Activated T-cell treated with anti-CD3 and anti-CD28 coated beads, Interleukin-2, amount 50 U/mL, for 24 hours (primary cell): ENCODE measurements around the gene TACR2.

Experiments used
- DNase-seq: peaks from one replicate; pipeline ENCODE4 v3.0.0-alpha.2; 2020
- H3K27ac Mint-ChIP-seq: 2 replicates; pipeline ENCODE4 v1.8.0; 2020; ENCODE audit warnings: mild to moderate bottlenecking, mixed read lengths
- H3K27me3 Mint-ChIP-seq: 2 replicates; pipeline ENCODE4 v1.8.0; 2020; ENCODE audit warnings: mixed read lengths
- H3K36me3 Mint-ChIP-seq: 2 replicates; pipeline ENCODE4 v1.8.0; 2020; ENCODE audit warnings: low read depth, mixed read lengths
- H3K4me1 Mint-ChIP-seq: 2 replicates; pipeline ENCODE4 v1.8.0; 2020; ENCODE audit warnings: low read depth, mixed read lengths
- H3K4me3 Mint-ChIP-seq: 2 replicates; pipeline ENCODE4 v1.8.0; 2020; ENCODE audit warnings: mild to moderate bottlenecking, moderate library complexity, mixed read lengths
- H3K9me3 Mint-ChIP-seq: 2 replicates; pipeline ENCODE4 v1.8.0; 2020; ENCODE audit warnings: mixed read lengths

TACR2 gene

DNA sequence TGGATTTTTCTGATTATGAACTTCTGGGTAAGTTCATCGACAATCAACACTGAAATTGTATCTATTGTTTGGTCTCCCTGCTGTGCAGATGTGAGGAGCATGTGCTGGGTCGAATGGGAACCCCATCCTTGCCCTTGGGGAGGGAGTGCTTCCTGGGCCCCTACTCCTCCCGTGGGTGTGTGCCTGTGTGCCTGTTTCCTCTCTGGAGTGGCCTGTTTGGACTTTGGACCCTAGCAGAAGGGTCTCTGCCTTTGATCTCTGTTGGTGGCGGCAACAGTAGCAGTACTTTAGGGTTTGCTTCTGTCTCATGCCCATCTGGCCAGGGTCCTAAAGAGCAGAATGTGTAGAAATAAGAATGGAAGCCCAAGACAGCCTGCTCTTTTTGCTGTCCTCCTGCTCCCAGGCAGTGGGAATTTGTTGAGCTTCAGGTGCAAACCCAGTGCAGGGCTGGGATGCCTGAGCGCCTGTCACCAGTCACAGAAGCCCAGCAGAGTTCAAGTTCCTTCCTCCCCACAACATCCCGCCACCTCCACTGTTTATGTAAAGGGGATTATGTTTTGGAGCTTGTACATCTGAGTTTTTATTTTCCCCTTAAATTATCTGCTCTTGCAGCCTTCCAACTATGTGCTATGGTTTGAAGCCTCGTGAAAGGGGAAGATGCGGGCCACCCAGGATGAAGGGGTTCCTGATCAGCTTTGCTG, 1.5 kb upstream of the TACR2 start:
- no peaks in the 10 kb centered on the region for H3K27me3 Mint-ChIP-seq
- H3K27ac Mint-ChIP-seq, result no peak overlapping the region
- no peak for DNase-seq
- peaks cover 7% of the 10 kb centered on the region for H3K4me1 Mint-ChIP-seq
- H3K9me3 Mint-ChIP-seq, result no peaks in the 10 kb centered on the region
- no peaks in the 10 kb centered on the region for H3K36me3 Mint-ChIP-seq
- H3K4me3 Mint-ChIP-seq, result no peak overlapping the region

- H3K9me3 Mint-ChIP-seq, result no peaks in the 10 kb centered on the region
- H3K36me3 Mint-ChIP-seq, result no peaks in the 10 kb centered on the region
- no peak overlapping the region for H3K27ac Mint-ChIP-seq
- peaks cover 5% of the 10 kb centered on the region for H3K4me1 Mint-ChIP-seq
- no peak overlapping the region for H3K4me3 Mint-ChIP-seq
- H3K27me3 Mint-ChIP-seq, result no peaks in the 10 kb centered on the region
- DNase-seq, result no peak
Observed at GRCh38 chr10:69417542-69417941, 824 bp upstream of the TACR2 start.

- Mint-ChIP-seq H3K36me3 (no peaks in the 10 kb centered on the region), H3K27me3 (no peaks in the 10 kb centered on the region), H3K4me1 (no peaks in the 10 kb centered on the region), H3K9me3 (no peaks in the 10 kb centered on the region), H3K27ac (no peak overlapping the region), H3K4me3 (no peak overlapping the region)
- DNase-seq, result no peak
Observed at GRCh38 chr10:69415951-69416350, 767 bp downstream of the TACR2 start.

GRCh38 chr10:69415049-69415448, 1.7 kb downstream of the TACR2 start:
- H3K27ac Mint-ChIP-seq, result no peak overlapping the region
- H3K27me3 Mint-ChIP-seq, result no peaks in the 10 kb centered on the region
- H3K9me3 Mint-ChIP-seq, result no peaks in the 10 kb centered on the region
- no peak overlapping the region for H3K4me3 Mint-ChIP-seq
- no peak for DNase-seq
- H3K36me3 Mint-ChIP-seq, result no peaks in the 10 kb centered on the region
- no peaks in the 10 kb centered on the region for H3K4me1 Mint-ChIP-seq

DNA sequence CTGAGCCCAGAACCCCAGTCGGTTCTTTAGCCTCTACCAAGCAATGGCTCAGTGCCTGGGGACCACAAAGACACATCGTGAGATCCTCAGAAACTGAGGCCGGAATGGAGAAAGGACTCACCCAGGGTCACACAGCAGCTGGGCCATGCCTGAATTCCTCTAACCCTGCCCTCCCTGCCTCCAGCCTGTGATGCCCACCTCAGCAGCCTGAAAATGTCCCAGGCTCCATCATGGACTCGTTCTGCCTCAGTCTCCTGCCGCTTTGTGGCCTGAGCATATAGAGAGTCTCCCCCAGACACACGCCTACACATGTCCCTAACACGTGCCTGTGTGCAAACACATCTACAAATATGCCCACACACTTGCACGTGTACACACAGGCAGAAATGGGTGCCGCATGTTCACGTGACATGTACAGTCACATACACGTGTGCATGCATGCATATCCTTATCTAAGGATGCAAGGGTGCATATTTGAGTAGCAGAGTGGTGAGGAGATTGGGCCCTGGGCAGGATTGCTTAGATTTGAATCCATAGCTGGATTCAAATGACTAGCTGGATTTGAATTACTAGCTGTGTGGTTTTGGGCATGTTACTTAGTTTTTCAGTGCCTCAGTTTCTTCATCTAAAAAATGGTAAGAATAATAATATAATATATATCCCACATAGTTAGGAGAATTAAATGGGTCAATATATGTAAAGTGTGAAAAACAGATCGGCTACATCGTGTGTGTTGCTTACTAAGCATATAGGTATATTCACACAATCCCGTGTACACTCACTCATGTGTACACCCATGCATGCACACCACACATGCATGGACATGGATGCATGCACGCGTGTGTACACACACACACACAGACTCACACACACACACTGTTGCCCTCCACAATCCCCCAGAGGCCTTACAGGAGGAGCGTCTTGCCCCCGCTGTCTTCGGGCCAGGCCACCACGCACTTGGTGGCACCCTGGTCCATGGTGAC, 2.4 kb downstream of the TACR2 start:
- H3K4me3 Mint-ChIP-seq, result no peak overlapping the region
- no peaks in the 10 kb centered on the region for H3K9me3 Mint-ChIP-seq
- H3K4me1 Mint-ChIP-seq, result peaks cover 4% of the 10 kb centered on the region
- no peaks in the 10 kb centered on the region for H3K27me3 Mint-ChIP-seq
- H3K36me3 Mint-ChIP-seq, result no peaks in the 10 kb centered on the region
- H3K27ac Mint-ChIP-seq, result no peak overlapping the region
- no peak for DNase-seq

DNA sequence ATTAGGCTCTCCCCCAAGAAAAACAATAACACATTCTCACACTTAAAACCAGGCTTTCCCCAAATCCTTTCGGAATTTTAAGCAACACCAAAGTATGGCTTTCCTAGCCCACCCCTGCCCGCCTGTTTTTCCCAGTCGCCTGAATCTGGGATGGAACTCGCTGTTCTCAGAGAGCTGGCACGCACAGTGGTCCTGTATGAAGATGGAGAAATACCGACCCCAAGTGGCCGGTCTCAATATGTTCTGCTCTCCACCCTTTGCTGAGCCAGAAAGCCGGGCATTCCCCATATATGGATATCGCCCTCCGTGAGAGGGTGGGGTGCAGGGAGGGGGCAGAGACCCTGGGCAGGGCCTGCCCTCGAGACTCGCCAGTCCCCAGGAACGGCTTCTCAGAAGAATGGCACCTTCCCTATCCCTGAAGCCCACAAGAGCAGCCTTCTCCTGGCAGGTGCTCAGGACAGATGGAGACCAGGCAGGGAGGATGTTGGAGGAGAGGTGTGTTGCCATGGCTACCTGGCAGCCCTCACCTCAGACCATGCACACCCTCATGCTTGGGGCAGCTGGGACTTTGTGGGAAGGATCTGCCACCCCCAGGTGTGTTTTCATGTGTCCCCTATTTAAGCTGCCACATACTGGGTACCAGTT, 3.4 kb downstream of the TACR2 start:
- Mint-ChIP-seq H3K36me3 (no peaks in the 10 kb centered on the region), H3K4me1 (peaks cover 10% of the 10 kb centered on the region), H3K9me3 (no peaks in the 10 kb centered on the region), H3K27me3 (no peaks in the 10 kb centered on the region), H3K27ac (no peak overlapping the region), H3K4me3 (no peak overlapping the region)
- peak; percentile 49 for DNase-seq

DNA sequence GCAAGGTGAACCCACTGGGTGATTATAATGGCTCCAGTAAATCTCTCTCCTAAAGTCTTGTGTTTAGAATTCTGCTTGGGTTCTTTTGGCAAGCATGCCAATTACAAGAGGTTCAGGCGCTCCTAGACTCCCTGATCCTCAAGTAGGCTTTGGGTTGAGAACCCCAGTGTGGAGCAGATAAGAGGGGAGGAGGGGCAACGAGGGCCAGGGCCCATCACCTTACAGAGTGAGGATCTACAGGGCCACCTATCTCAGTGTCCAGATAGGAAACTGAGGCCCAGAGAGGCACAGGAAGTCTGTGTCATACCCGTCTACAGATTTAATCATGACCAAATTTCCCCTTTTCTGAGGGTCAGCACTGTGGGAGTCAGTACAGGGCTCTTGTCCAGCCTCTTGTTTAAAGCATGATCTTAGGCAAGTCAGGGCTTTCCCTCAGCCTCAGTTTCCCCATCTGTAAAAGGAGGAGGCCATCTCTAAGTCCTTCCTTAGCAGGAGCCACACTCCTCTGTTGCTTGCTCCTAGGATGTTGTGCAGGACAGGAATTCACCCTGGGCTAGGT, 4.4 kb downstream of the TACR2 start:
- DNase-seq, result no peak
- no peaks in the 10 kb centered on the region for H3K27me3 Mint-ChIP-seq
- H3K9me3 Mint-ChIP-seq, result no peaks in the 10 kb centered on the region
- peaks cover 18% of the 10 kb centered on the region for H3K4me1 Mint-ChIP-seq
- H3K4me3 Mint-ChIP-seq, result no peak overlapping the region
- H3K27ac Mint-ChIP-seq, result no peak overlapping the region
- no peaks in the 10 kb centered on the region for H3K36me3 Mint-ChIP-seq

- H3K4me3 Mint-ChIP-seq, result no peak overlapping the region
- no peak overlapping the region for H3K27ac Mint-ChIP-seq
- no peaks in the 10 kb centered on the region for H3K27me3 Mint-ChIP-seq
- no peaks in the 10 kb centered on the region for H3K36me3 Mint-ChIP-seq
- DNase-seq, result no peak
- H3K4me1 Mint-ChIP-seq, result peaks cover 18% of the 10 kb centered on the region
- H3K9me3 Mint-ChIP-seq, result no peaks in the 10 kb centered on the region
Observed at GRCh38 chr10:69411476-69411875, 5.2 kb downstream of the TACR2 start.

DNA sequence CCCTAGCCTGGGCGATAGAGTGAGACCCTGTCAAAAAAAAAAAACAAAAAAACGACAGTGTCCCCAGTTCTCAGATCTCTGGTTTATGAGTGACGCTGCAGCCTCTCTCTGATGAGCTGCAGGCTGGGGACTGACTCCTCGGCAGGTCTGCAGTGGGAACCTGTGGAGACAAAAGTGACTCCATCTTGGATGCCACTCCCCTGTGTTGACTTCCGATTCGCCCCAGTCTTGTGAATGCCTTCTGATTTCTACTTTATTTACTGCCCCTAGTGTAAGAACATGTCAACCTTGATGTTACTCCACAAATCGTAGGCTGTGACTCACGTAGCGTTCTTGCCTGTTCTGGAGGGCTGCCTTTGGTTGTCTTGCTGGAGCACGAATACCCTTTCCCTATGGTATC, 6.2 kb downstream of the TACR2 start:
- no peak overlapping the region for H3K27ac Mint-ChIP-seq
- H3K4me1 Mint-ChIP-seq, result peaks cover 22% of the 10 kb centered on the region
- H3K27me3 Mint-ChIP-seq, result no peaks in the 10 kb centered on the region
- no peak overlapping the region for H3K4me3 Mint-ChIP-seq
- peaks cover under 1% of the 10 kb centered on the region for H3K36me3 Mint-ChIP-seq
- H3K9me3 Mint-ChIP-seq, result no peaks in the 10 kb centered on the region
- no peak for DNase-seq

DNA sequence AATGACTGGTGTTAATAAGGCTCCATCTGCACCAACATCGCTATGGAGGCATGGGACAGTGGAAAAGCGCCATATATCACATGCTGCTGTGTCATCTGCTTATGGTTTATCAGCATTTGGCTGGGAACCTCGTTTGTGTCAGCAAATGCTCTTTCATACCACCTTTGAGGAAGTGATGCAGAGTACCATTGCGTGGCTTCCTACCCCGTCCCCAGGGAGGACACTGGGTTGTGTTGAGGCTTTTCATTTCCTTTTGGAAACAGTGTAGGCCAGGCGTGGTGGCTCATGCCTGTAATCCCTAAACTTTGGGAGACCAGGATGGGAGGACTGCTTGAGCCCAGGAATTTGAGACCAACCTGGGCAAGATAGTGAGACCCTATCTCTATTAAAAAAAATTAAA, 6.8 kb downstream of the TACR2 start:
- Mint-ChIP-seq H3K27me3 (no peaks in the 10 kb centered on the region), H3K9me3 (no peaks in the 10 kb centered on the region), H3K4me3 (no peak overlapping the region), H3K4me1 (peaks cover 22% of the 10 kb centered on the region), H3K27ac (no peak overlapping the region), H3K36me3 (peaks cover 4% of the 10 kb centered on the region)
- no peak for DNase-seq

DNA sequence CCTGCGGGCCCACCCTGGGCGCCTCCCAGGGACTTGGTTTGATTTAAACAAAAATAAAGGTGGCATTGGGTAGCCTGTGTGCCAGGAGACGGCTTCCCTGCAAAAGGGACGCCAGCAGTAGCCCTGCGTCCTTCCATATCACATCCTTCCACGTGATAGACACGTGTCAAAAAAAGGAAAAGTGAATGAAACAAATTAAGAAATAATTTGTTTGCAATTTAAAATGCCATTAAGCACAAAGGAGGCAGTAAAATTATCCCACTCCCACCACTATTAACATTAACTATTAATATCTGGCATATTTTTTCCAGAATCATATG, 7.6 kb downstream of the TACR2 start:
- DNase-seq, result no peak
- H3K36me3 Mint-ChIP-seq, result peaks cover 12% of the 10 kb centered on the region
- H3K9me3 Mint-ChIP-seq, result no peaks in the 10 kb centered on the region
- H3K4me3 Mint-ChIP-seq, result no peak overlapping the region
- H3K4me1 Mint-ChIP-seq, result peaks cover 22% of the 10 kb centered on the region
- H3K27me3 Mint-ChIP-seq, result no peaks in the 10 kb centered on the region
- H3K27ac Mint-ChIP-seq, result no peak overlapping the region

- no peaks in the 10 kb centered on the region for H3K9me3 Mint-ChIP-seq
Observed at GRCh38 chr10:69408318-69409175, 8.2 kb downstream of the TACR2 start.

DNA sequence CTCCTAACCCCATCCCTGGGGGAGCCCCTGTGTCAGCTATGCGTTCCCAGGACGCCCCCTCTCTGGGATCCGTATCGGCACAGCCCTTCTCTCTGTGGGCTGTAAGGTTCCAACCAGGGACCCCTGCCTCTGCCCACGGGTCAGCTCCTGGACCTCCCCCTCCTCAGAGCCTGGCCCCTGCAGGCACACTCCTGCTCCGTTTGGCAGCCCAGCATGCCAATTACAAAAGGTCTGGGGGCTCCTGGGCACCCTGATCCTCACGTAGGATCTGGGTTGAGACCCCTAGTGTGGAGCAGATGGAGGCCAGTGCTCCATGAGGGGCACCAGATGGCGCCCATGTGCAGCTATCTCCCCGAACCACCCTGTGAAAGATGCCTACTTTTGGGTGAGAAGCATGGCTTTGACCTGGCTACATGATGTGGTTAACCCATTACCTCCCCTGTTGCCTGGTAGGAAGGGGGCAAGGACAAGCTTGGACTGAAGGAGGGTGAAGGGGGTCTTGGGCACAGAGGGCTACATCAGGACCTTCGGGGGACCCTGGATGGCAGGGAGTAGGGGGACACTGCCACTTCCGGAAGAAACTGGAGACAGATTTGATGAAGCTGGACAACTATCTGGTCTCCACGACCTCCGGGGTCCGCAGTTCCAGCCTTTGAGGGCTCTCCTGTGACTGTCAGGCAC, 9.0 kb downstream of the TACR2 start:
- H3K27ac Mint-ChIP-seq, result peak overlapping the region; percentile 82
- H3K36me3 Mint-ChIP-seq, result peaks cover 26% of the 10 kb centered on the region
- H3K9me3 Mint-ChIP-seq, result no peaks in the 10 kb centered on the region
- no peak overlapping the region for H3K4me3 Mint-ChIP-seq
- H3K27me3 Mint-ChIP-seq, result no peaks in the 10 kb centered on the region
- peaks cover 24% of the 10 kb centered on the region for H3K4me1 Mint-ChIP-seq
- peak; percentile 56 for DNase-seq

More at GRCh38 chr10:69408318-69409175, 8.2 kb downstream of the TACR2 start:
- Mint-ChIP-seq H3K4me1 (peaks cover 22% of the 10 kb centered on the region), H3K4me3 (peak overlapping the region; percentile 61), H3K27ac (peak overlapping the region; percentile 82), H3K27me3 (no peaks in the 10 kb centered on the region), H3K36me3 (peaks cover 18% of the 10 kb centered on the region)
- DNase-seq, result peak; percentile 92
